ENCODE measurements around the gene ARL4D.
"Not testable (repeated sequence)": the region's sequence is repeated elsewhere in the genome, so short reads cannot be mapped to it uniquely, and the experiment has no call there.

- TF ChIP-seq CTCF (IDR thresholded peaks at IDR 0.05; ENCODE audit: low read length); EZH2 (IDR thresholded peaks at IDR 0.05; ENCODE audit: borderline replicate concordance, low read length): not testable (repeated sequence)
Measured at GRCh38 chr17:43375915-43376314, 22.9 kb upstream of the ARL4D start.
